ENCODE measurements around the gene ATG4A. TPM values are rescaled to one million over a fixed set of nuclear protein-coding genes. Genes with fewer than 3 reads are reported as not detected.

ATG4A gene
- total and polyA plus RNA-seq, 2 of the 8 experiments (the other 6 are each of a cell fraction or from before 2014, with no cell fraction given) = 1.2 to 2.0 TPM

DNA sequence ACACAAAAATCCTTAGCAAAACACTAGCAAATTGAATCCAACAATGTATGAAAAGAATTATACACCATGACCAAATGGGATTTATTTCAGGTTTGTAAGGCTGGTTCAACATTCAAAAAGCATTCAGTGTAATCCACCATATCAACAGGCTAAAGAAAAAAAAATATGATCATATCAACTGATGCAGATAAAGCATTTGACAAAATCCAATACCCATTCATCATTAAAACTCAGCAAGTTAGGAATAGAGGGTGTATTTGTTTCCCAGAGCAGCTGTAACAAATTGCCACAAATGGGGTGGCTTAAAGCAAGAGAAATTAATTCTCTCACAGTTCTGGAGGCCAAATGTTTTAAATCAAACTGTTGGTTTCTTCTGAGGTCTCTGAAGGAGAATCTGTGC is 36.0 kb upstream of the ATG4A start:
- H4K8ac ChIP-seq (ENCODE audit: extremely low read depth, insufficient read depth, low read length) = no peak overlapping the region
- H3K4me2 ChIP-seq (ENCODE audit: insufficient read depth in 1 of 2, low read depth in 2 of 2, low read length in 2 of 2) = no peak overlapping the region
- no peaks in the 10 kb centered on the region for H3K79me1 ChIP-seq (ENCODE audit: low read depth, low read length)
- no peaks in the 10 kb centered on the region for H3K36me3 ChIP-seq (ENCODE audit: control insufficient read depth in 2 of 4, insufficient read depth in 4 of 4, low read length in 3 of 4)
- H3K79me2 ChIP-seq (ENCODE audit: control insufficient read depth in 1 of 2, insufficient read depth in 2 of 2, low read length in 2 of 2) = no peaks in the 10 kb centered on the region
- no peak overlapping the region for H3K23ac ChIP-seq (ENCODE audit: insufficient read length)
- CTCF ChIA-PET (ENCODE audit: partially characterized antibody) = no interaction called here
- H2BK5ac ChIP-seq (ENCODE audit: low read depth, low read length) = no peak overlapping the region
- no peak overlapping the region for H2AFZ ChIP-seq (ENCODE audit: low read length)
- H4K20me1 ChIP-seq (replicated peaks in 1 of 2; ENCODE audit: control insufficient read depth in 1 of 2, insufficient read depth in 2 of 2, low read length in 2 of 2) = no peaks in the 10 kb centered on the region
- H3K18ac ChIP-seq (ENCODE audit: extremely low read depth, low read length) = no peak overlapping the region
- FAIRE-seq (peak; percentile 24), DNase-seq (ENCODE audit: low read depth in 1 of 2, low spot score in 2 of 2) (no peak)
- no peak overlapping the region for H4K91ac ChIP-seq (replicated peaks; ENCODE audit: insufficient read length, low read length)
- no peak overlapping the region for H2BK12ac ChIP-seq (ENCODE audit: low read depth, low read length)
- H3K9me3 ChIP-seq (ENCODE audit: insufficient read depth in 2 of 2, low read depth in 1 of 2, low read length in 1 of 2) = no peaks in the 10 kb centered on the region
- no peak overlapping the region for H3K56ac ChIP-seq (replicated peaks; ENCODE audit: insufficient read length, low read depth, low read length)
- no peak overlapping the region for H3K14ac ChIP-seq (ENCODE audit: insufficient read length)
- POLR2A ChIA-PET (ENCODE audit: partially characterized antibody) = no interaction called here
- H3K4me3 ChIP-seq (ENCODE audit: extremely low read depth in 1 of 4, insufficient read depth in 2 of 4, low read depth in 3 of 4, low read length in 4 of 4) = no peak overlapping the region
- no peaks in the 10 kb centered on the region for H3K4me1 ChIP-seq (replicated peaks in 1 of 4; ENCODE audit: control insufficient read depth in 3 of 4, insufficient read depth in 4 of 4, low read length in 3 of 4)
- no peak overlapping the region for H2BK20ac ChIP-seq (ENCODE audit: low read length)
- no peak overlapping the region for H3K9ac ChIP-seq (replicated peaks in 1 of 4; ENCODE audit: extremely low read depth in 1 of 4, low read depth in 3 of 4, low read length in 3 of 4)
- H3K4ac ChIP-seq (replicated peaks; ENCODE audit: insufficient read length, low read depth, low read length) = no peak overlapping the region
- H2BK120ac ChIP-seq (replicated peaks; ENCODE audit: low read depth, low read length) = no peak overlapping the region
- no peaks in the 10 kb centered on the region for H3K27me3 ChIP-seq (replicated peaks in 1 of 4; ENCODE audit: control insufficient read depth in 3 of 4, extremely low read depth in 1 of 4, insufficient read depth in 3 of 4, low read length in 3 of 4)
- H4K5ac ChIP-seq (ENCODE audit: insufficient read length, low read depth, low read length) = no peak overlapping the region
- no peaks in the 10 kb centered on the region for H3K23me2 ChIP-seq (ENCODE audit: low read depth, low read length)
- H3K27ac ChIP-seq (ENCODE audit: low read depth, low read length) = no peak overlapping the region
- no peak overlapping the region for H2AK5ac ChIP-seq (ENCODE audit: low read depth, low read length)
- H2BK15ac ChIP-seq (ENCODE audit: low read length) = no peak overlapping the region
- TF ChIP-seq TAF7 (optimal IDR thresholded peaks at IDR 0.05; ENCODE audit: borderline replicate concordance, low read depth, low read length) (no peak), SIX5 (IDR thresholded peaks at IDR 0.05; ENCODE audit: low read depth, low read length) (no peak), CBX5 (IDR thresholded peaks at IDR 0.05; ENCODE audit: low read depth, low read length) (no peak), POLR2A (IDR thresholded peaks at IDR 0.05; ENCODE audit: control extremely low read depth in 1 of 2, low read depth in 2 of 2, low read length in 2 of 2) (no peak), BCL11A (IDR thresholded peaks at IDR 0.05; ENCODE audit: low read depth in 2 of 2, low read length in 2 of 2) (no peak), NANOG (IDR thresholded peaks at IDR 0.05; ENCODE audit: insufficient read depth, low read depth, low read length, poor library complexity, severe bottlenecking) (no peak), BRCA1 (IDR thresholded peaks at IDR 0.05; ENCODE audit: low read depth, low read length) (no peak), NRF1 (IDR thresholded peaks at IDR 0.05; ENCODE audit: low read depth, low read length) (no peak), EGR1 (IDR thresholded peaks at IDR 0.05; ENCODE audit: borderline replicate concordance, low read depth, low read length) (no peak), FOSL1 (IDR thresholded peaks at IDR 0.05; ENCODE audit: insufficient read depth, low read depth, low read length) (no peak), POU5F1 (IDR thresholded peaks at IDR 0.05; ENCODE audit: low read depth, low read length) (no peak)
- TF ChIP-seq, protein P1, sequence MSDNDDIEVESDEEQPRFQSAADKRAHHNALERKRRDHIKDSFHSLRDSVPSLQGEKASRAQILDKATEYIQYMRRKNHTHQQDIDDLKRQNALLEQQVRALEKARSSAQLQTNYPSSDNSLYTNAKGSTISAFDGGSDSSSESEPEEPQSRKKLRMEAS (IDR thresholded peaks at IDR 0.05) = no peak

All from H1 (cell line).